HG02623 (cell line): ENCODE results near the gene RFLNA.
A peak's percentile ranks its signal among the peaks of the same experiment; 100 is the strongest.
"Not testable (repeated sequence)": the region's sequence is repeated elsewhere in the genome, so short reads cannot be mapped to it uniquely, and the experiment has no call there.

ENCODE experiments used
- ATAC-seq: cut with Tn5 transposase; IDR thresholded peaks from one replicate; pipeline ENCODE4 v1.9.1; 2021; ENCODE audit warnings: moderate library complexity; ENCODE audit not compliant: unreplicated experiment

RFLNA gene

GRCh38 chr12:124318278-124319020 is 23.6 kb downstream of the RFLNA start:
- ATAC-seq, result no peak

- ATAC-seq, result no peak
Observed at GRCh38 chr12:124319368-124320050, 24.6 kb downstream of the RFLNA start.

GRCh38 chr12:124321040-124321481 is 26.2 kb downstream of the RFLNA start:
- ATAC-seq, result peak; percentile 58

GRCh38 chr12:124321556-124322270 is 26.8 kb downstream of the RFLNA start:
- no peak for ATAC-seq

DNA sequence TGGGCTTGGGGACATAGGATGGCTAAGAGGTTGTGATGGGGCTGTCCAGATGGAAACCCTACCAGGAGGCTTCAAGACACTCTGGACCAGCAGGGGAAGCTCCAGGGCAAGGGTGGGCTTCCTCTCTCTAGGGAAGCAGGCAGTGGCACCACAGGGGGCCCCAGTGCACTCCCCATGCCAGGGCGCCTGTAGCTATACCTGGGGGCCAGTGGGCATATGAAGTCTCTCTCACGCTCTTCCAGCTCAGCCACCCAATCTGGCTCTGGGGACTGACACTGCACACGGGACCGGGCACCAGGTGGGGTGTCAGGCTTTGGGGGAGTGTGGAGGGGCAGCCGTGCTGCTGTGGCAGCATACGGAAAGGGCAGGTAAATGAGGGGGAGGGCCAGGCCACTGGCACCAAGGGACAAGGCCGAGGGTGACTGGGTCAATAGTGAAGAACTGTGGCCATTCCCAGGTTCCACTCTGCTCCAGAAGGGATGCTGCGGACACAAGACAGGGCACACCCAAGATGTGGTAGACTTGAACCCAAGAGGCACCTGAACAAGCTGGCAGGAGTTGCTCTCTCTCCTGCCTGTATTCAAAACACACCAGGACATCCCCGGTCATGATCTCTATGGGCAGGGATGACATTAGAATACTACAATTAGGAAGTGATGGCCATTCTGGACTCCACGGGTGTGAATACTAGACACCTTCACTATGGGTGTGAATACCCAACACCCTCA is 27.5 kb downstream of the RFLNA start:
- no peak for ATAC-seq

DNA sequence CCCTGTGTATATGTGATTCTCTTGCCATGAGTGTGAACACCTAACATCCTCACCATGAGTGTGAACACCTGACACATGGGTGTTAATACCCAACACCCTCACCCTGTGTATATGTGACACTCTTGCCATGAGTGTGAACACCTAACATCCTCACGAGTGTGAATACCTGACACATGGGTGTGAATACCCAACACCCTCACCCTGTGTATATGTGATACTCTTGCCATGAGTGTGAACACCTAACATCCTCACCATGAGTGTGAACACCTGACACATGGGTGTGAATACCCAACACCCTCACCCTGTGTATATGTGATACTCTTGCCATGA is 28.1 kb downstream of the RFLNA start:
- not testable (repeated sequence) for ATAC-seq

- ATAC-seq, result no peak
Observed at GRCh38 chr12:124323771-124324530, 29.1 kb downstream of the RFLNA start.

GRCh38 chr12:124324803-124325705 is 30.2 kb downstream of the RFLNA start:
- no peak for ATAC-seq

GRCh38 chr12:124326104-124326503 is 31.2 kb downstream of the RFLNA start:
- ATAC-seq, result no peak

DNA sequence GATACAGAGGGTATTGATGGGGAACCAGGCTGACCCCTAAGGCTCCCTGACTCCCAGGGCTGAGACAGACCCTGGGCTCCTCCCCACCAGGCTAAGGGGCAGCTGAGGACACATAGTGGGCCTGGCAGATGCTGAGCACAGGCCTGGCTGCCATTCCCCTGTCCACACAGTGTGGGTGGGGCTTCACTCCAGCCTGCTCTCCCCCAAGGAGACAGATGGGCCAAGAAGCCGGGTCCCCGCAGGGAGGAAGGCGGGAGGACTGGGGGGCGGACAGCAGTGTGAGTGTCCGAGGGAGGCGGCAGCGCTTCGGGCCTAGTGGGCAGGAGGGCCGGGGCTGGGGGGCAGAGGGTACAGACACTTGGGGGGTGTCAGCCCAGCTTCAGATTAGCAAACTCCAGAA is 32.0 kb downstream of the RFLNA start:
- no peak for ATAC-seq

- ATAC-seq, result no peak
Observed at GRCh38 chr12:124327362-124328043, 32.6 kb downstream of the RFLNA start.

DNA sequence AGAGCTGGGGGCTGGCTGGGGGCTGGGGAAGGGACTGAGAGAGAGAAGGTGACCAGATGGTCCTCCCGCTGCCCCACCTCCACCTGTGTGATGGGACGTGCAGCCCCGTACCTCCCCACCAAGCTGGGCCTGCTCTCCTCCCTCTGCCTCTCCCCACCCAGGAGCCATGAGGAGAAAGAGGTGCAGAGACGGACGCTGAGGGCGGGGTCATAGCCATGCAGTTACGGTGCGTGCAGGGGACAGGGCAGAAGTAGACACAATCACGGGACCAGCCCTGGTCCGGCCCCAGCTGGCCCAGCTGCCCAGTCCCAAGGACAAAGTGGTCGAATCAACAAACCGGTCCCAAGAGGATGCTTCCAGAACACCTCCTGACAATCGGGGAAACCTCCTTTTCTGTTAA is 33.2 kb downstream of the RFLNA start:
- ATAC-seq, result no peak

DNA sequence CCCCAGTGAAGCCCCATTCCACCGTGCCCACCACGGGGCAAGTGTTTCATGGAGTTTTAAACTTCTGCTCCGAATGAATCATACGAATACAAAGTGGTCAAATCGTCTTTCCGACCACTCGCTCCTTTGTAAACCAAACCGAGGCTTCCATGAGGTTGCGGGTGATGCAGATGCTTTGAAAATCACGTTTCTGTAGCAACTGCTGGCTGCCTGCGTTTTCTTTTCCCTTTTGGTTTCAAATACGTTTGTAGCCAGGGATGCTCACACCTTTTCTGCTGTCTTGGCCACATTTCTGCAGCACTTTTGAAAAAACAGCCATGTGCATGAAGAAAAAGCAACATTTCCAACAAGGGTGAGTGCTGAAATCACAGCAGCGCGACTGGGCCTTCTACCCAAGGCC is 33.7 kb downstream of the RFLNA start:
- ATAC-seq, result no peak

- ATAC-seq, result no peak
Observed at GRCh38 chr12:124332058-124332672, 37.3 kb downstream of the RFLNA start.

- ATAC-seq, result no peak
Observed at GRCh38 chr12:124332900-124333299, 38.0 kb downstream of the RFLNA start.

DNA sequence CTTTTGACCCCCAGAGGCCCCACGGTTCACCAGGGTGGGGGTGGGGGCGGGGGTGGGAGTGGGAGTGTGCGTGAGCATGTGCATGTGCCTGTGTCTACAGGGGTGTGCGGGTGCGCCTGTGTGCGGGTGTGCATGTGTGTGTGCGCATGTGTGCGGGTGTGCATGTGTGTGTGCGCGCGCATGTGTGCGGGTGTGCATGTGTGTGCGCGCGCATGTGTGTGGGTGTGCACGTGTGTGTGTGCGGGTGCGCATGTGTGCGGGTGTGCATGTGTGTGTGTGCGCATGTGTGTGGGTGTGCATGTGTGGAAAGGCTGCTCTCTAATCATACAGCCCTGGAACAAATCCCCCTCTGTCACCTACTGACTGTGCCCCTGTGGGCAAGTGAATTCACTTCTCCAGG is 38.8 kb downstream of the RFLNA start:
- ATAC-seq, result no peak

DNA sequence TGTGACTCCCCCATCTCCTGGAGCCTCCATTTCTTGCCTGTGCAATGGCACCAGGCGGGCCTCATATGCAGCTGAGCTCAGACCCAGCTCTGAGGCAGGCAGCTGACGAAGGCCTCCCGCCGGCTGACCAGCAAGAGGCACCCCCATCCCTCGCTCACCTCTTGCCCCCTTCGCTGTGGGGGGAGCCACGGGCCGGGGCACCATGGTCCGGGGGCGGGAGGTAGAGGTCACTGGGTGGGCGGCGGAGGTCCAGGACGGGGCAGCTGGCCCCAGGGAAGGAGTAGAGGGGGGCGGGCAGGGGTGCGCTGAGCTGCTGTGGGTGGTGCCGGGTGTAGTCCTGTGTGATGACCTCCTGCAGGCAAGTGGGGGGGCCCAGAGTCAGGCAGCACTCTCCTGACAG is 39.4 kb downstream of the RFLNA start:
- no peak for ATAC-seq

DNA sequence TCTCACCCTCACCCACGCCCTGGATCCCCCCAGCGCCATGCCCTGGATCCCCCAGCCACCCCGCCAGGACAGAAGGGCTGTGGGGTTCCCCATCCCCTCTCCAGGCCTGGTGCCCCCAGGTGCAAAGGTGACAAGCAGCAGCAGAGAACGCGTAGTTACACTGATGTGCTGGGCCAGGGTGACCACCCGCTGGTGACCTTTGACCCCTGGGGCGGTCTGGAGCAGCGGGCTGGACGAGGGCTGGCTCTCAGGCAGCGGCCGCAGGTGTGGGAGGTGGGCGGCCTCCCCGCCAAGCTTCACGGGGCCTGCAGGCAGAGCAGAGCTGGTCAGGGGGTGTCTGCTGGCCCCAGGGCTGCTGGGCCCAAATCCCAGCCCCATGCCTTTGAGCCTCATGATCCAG is 40.1 kb downstream of the RFLNA start:
- no peak for ATAC-seq
